AG10803 (cell line): ENCODE data around the gene UBAP2L.

ENCODE experiments used
- DNase-seq: peaks from one replicate; pipeline ENCODE4 v3.0.0; 2010; ENCODE audit warnings: low read depth
- H3K4me3 ChIP-seq: 2 replicates; pipeline ENCODE4 v1.5.1; 2011; ENCODE audit warnings: mild to moderate bottlenecking, low read length, control low read depth
- TF ChIP-seq, protein P1 (sequence below): conservative IDR thresholded peaks from 2 replicates; pipeline ENCODE4 v1.5.1; 2011; ENCODE audit warnings: mild to moderate bottlenecking, low read length, control low read depth, inconsistent platforms

Gene UBAP2L

DNA sequence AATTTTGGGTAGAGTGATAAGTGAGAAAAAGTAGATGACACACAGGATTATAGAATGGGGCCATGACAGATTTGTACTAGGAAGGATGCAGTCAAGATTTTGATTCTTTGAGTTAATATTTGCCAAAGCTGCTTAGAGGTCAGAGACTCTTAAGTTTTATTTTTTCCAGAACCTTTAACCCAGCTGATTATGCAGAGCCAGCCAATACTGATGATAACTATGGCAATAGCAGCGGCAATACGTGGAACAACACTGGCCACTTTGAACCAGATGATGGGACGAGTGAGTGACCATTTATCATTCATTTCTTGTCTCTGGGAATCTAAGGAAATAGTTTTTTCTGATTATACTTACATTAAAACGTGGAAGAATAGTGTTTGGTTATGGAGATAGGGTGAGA, 16.1 kb downstream of the UBAP2L start:
- DNase-seq, result no peak
- no peak overlapping the region for H3K4me3 ChIP-seq
- TF ChIP-seq, protein P1, sequence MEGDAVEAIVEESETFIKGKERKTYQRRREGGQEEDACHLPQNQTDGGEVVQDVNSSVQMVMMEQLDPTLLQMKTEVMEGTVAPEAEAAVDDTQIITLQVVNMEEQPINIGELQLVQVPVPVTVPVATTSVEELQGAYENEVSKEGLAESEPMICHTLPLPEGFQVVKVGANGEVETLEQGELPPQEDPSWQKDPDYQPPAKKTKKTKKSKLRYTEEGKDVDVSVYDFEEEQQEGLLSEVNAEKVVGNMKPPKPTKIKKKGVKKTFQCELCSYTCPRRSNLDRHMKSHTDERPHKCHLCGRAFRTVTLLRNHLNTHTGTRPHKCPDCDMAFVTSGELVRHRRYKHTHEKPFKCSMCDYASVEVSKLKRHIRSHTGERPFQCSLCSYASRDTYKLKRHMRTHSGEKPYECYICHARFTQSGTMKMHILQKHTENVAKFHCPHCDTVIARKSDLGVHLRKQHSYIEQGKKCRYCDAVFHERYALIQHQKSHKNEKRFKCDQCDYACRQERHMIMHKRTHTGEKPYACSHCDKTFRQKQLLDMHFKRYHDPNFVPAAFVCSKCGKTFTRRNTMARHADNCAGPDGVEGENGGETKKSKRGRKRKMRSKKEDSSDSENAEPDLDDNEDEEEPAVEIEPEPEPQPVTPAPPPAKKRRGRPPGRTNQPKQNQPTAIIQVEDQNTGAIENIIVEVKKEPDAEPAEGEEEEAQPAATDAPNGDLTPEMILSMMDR, result no peak

DNA sequence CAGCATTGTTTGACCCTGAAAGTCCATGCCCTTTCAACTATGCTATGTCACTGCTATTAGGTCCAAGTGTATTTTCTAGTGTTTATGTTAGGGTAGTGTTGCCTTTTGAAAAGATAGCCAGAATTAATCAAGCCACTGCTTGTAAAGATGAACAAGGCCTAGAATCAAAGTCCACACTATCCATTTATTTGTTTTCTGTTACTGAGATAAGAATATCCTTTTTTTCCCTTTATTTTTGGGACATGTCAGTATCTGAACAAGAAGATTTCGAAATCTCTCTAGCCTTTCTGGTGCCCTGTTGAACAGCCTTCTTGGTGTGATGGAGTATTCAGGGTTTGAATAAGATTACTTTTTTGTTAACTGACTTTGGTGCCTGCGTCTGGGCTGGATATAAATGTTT, 16.7 kb downstream of the UBAP2L start:
- DNase-seq, result no peak
- H3K4me3 ChIP-seq, result no peak overlapping the region
- TF ChIP-seq, protein P1, result no peak

- DNase-seq, result no peak
- TF ChIP-seq, protein P1, result no peak
- no peak overlapping the region for H3K4me3 ChIP-seq
Measured at GRCh38 chr1:154237880-154238506, 17.2 kb downstream of the UBAP2L start.

GRCh38 chr1:154239491-154239890, 18.7 kb downstream of the UBAP2L start:
- TF ChIP-seq, protein P1, result no peak
- H3K4me3 ChIP-seq, result no peak overlapping the region
- DNase-seq, result no peak

- DNase-seq, result no peak
- H3K4me3 ChIP-seq, result no peak overlapping the region
- TF ChIP-seq, protein P1, result no peak
Measured at GRCh38 chr1:154240294-154240833, 19.6 kb downstream of the UBAP2L start.

- H3K4me3 ChIP-seq, result no peak overlapping the region
- TF ChIP-seq, protein P1, result no peak
- no peak for DNase-seq
Measured at GRCh38 chr1:154241703-154242351, 21.1 kb downstream of the UBAP2L start.

GRCh38 chr1:154253671-154254070, 32.9 kb downstream of the UBAP2L start:
- TF ChIP-seq, protein P1, result no peak
- no peak for DNase-seq
- no peak overlapping the region for H3K4me3 ChIP-seq
